Right lung (tissue), 10 donors: Measurements from ENCODE around the gene POPDC3. TPM values are rescaled to one million over a fixed set of nuclear protein-coding genes. Genes with fewer than 3 reads are reported as not detected.
"Not testable (repeated sequence)": the region's sequence is repeated elsewhere in the genome, so short reads cannot be mapped to it uniquely, and the experiment has no call there.

Source experiments
- DNase-seq, 2 donors: peaks; one replicate each; pipeline ENCODE4 v3.0.0-alpha.2; 2013
- long read RNA-seq, 8 donors: transcript quantifications; one replicate each; lab custom pipeline, GENCODE V29; 2026
- polyA plus RNA-seq, 5 donors: library from polyadenylated mRNA; unstranded; fragments of 120-200 nt; gene quantifications; one replicate each; pipeline versions ENCODE4 v1.2.1 to v1.2.3, GENCODE V29; 2013; ENCODE audit warnings: inconsistent platforms in 1 of 5, low replicate concordance in 1 of 5; ENCODE audit not compliant: insufficient read length in 5 of 5, insufficient read depth in 1 of 5

POPDC3 gene, protein sequence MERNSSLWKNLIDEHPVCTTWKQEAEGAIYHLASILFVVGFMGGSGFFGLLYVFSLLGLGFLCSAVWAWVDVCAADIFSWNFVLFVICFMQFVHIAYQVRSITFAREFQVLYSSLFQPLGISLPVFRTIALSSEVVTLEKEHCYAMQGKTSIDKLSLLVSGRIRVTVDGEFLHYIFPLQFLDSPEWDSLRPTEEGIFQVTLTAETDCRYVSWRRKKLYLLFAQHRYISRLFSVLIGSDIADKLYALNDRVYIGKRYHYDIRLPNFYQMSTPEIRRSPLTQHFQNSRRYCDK
- 1 to 10 TPM in 3 of 5 donors, under 1 TPM in 2; 0.88 to 3.8 (median 1.3) TPM for polyA plus RNA-seq
- long read RNA-seq, donor 1, result 0 reads
- long read RNA-seq, donor 2, result 0 reads
- long read RNA-seq, donor 3, result 0 reads
- long read RNA-seq, donor 4, partial matches to known transcripts, result 0 of 1 reads
- long read RNA-seq, donor 4, other reads (novel, unspliced or antisense), result 0 of 1 reads
- long read RNA-seq, donor 5, result 0 reads
- long read RNA-seq, donor 6, result 0 reads
- long read RNA-seq, donor 7, partial matches to known transcripts, result 0 of 1 reads
- long read RNA-seq, donor 7, other reads (novel, unspliced or antisense), result 0 of 1 reads
- long read RNA-seq, donor 8, result 0 reads

- DNase-seq, result peak in 1 of 2 donors; percentile 13
Observed at GRCh38 chr6:105179244-105180065, at the start of gene POPDC3. Gene POPDC3, minus strand, starts transcription at chr6:105180014. Its CDS starts 18,105 bp downstream, at chr6:105161909.

- DNase-seq, result no peak
Observed at GRCh38 chr6:105227295-105227767, 47.5 kb upstream of the POPDC3 start.

GRCh38 chr6:105226598-105227294 is 46.9 kb upstream of the POPDC3 start:
- no peak for DNase-seq

DNA sequence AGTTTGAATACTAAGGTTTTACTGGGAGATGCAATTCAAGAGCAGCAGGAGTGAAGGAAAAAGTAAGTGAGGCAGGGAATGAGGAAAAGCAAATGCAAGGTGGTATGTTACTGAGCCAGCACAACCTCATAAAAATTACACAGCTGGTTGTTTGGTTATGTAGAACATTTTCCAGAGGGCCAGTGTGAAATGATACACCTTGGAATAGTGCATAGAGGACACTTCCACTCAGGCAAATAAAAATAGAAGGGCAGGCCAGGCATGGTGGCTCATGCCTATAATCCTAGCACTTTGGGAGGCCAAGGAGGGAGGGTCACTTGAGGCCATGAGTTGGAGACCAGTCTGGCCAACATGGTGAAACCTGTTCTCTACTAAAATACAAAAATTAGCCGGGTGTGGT is 43.4 kb upstream of the POPDC3 start:
- DNase-seq, result no peak

GRCh38 chr6:105221219-105221618 is 41.4 kb upstream of the POPDC3 start:
- DNase-seq, result not testable (repeated sequence)

GRCh38 chr6:105220186-105220585 is 40.4 kb upstream of the POPDC3 start:
- no peak for DNase-seq

DNA sequence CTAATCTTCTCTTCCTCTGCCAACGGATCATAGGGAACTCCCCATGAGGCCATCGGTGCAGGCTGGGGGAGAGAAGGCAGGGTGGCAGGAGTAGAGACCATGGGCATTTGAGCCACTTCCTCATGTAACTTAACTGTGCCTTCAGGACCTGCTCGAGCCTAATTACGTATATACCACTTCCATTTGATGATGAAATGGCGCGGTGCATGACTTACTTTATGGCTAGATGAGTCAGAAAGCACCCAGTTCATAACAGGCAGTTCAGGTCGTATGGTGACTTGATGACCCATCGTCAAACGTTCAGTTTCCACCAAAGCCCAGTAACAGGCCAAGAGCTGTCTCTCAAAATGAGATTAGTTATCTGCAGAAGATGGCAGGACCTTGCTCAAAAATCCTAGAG is 39.4 kb upstream of the POPDC3 start:
- not testable (repeated sequence) for DNase-seq

DNA sequence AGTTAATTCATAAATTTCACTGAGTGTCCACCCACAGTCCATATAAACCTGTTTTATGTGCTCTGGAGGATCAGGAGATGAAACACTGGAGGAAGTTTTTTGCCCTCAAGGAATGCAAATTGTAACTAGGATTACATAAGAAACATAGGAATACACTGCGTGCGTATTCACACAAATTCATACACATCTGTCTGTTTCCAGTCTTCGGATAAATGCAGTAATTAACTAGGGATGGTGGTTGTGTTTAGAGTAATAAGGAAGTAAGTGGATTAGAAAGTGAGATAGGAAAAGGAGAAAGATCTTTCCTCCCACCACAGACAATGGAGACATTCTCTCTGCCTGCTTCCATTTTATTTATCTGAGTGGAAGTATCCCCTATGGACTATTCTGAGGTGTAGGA is 35.7 kb upstream of the POPDC3 start:
- DNase-seq, result no peak

DNA sequence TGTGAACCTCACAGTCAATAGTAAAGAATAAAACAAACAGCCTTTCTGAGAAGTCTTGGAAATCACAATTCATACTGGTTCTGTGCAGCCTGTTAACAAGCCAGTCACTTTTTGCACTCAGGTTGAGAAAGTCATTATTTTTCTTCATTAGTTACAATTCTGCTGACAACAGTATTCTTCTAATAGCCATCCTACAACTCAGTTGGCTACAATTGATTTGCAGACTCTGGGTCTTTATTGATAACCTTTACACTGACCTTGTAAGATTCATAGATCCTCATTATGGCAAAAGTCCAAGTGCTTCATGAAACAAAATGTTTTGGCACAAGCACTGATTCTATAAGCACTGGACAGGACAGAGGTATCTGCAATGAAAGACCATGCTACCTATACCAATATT is 34.9 kb upstream of the POPDC3 start:
- no peak for DNase-seq

- no peak for DNase-seq
Observed at GRCh38 chr6:105213272-105213671, 33.5 kb upstream of the POPDC3 start.

DNA sequence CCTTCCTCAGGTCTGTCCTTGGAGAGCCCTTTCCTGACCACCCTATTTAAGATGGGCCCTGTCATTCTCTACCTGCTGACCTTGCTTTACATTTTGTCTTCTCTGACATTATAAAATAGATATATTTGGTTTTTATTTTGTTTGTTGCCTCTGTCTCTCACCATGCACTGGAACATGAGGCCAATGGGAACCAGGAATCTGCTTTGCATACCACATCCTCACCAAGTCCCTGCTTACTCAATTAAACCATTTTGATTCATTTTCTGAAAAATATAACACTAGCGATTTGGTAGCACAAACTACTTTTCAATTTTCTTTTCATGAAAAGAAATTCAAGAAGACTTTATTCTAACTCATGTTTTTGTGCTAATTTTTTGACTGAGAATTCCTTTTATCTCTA is 32.8 kb upstream of the POPDC3 start:
- DNase-seq, result no peak

DNA sequence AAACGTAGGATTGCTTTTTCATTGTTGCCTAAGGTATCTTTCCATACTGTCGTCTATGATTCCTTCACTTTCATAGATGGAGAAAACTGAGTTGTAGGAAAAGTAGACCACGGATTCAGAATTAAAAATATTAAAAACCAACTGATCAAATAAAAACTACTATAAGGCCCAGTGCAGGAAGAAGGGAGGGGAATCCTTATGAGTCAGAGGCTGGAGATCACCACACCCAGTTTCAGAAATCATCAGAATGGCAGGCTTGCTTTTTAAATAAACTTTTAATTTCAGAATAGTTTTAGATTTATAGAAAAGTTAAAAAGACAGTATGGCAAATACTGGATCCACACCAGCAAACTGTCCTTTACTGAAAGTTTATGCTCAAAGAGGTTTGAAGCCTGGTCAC is 32.0 kb upstream of the POPDC3 start:
- no peak for DNase-seq

- no peak for DNase-seq
Observed at GRCh38 chr6:105210932-105211531, 31.2 kb upstream of the POPDC3 start.

DNA sequence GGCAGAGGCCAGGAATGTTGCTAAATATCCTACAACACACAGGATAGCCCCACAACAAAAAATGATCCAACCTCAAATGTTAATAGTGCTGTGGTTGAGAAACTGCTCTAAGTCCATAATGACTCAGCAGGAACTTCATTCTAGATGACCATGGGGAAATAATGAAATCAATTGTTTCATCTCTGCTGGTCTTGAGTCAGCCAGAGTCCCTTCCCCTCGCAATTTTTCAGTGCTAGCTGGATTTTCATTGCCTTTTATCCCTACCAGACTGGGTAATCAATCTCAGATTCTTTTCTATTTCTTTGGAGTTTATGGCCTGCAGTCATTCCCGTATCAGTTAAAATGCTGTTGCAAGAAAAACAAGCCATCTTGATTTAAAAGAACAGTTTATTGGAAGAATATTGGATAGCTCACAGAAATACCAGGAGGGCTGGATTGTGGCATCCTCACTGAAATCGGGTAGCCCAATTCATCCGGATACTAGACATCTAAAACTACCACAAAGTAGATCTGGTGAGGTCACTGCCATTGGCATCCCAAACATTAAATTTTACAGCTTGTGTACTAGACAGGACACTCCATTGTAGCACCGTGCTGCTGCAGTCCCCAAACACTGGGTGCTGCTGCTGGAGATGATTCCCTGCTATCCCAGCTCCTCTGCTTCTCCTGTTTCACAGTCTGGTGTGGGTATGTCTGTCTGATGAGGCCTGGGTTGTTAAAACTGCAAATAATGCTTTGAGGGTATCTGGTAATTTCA is 30.3 kb upstream of the POPDC3 start:
- DNase-seq, result no peak

DNA sequence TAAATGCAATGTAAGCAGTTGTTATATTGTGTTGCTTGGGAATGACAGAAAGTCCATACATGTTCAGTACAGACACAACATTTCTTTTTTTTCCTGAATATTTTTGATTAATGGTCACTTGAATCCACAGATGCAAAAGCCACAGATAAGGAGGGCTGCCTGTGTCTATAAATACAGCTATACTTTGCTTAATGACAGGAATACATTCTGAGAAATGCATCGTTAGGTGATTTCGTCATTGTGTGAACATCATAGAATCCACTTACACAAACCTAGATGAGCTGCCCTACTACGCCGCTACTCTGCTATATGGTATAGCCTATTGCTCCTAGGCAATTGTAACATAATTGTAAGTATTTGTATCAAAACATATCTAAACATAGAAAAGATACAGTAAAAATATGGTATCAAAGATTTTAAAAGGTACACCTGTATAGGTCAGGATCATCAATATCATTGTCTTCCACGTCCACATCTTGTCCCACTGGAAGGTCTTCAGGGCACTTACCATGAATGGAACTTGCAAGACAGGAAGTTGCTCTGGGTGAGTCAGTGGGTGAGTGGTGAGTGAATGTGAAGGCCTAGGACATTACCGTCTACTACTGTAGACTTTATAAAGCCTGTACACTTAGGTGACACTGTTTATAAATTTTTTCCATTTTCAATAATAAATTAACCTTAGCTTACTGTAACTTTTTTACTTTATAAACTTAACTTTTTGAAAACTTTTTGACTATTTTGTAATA is 27.9 kb upstream of the POPDC3 start:
- DNase-seq, result no peak

DNA sequence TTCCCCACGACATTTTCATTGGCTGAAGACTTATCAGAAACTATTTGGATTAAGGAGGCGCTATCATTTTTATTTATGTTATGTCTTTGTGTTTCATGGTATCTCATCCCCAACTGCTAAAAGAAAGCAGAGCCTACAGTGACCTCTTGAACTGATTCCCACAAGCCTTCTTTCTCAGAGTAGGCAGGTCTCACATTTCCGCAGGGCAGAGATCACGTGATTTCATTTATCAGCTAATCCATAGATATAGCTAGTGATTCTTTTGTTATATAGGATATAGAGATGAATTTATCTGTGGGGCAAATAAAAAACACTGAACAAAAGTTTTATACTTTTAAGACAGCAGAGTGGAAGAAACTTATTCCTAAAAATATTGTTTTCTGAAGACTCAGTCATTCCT is 25.0 kb upstream of the POPDC3 start:
- no peak for DNase-seq

DNA sequence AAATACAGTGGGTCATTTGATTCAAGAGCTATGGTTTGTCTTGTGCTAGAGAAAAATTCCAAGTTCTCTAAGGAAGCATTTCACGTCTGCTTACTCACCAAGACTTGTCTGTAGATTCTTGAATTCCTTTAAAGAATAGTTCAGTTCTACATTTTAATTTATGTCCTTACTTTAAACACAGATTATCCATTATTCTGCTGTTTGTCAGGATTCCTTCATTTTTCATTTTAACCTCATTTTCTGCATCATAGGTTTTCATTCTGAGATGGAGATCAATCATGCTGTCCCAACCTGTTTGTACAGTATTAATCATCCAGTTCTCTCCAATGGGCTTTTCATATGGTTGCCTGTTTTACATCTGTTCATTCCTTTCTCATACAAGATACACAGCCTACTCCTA is 24.5 kb upstream of the POPDC3 start:
- no peak for DNase-seq

DNA sequence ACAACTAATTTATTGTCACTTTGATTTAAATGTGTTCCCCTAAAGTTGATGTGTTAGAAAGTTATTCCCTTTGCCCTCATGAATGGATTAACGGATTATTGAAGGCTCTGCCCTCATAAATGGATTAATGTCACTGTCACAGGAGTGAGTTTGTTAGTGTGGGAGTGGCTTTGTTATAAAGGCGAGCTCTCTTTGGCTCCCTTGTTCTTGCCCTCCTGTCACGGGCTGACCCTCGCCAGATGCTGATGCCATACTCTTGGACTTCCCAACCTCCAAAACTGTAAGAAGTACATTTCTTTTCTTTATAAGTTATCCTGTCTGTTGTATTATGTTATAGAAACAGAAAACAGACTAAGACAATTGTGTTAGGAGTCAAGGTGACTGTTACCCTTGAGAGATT is 22.7 kb upstream of the POPDC3 start:
- no peak for DNase-seq

GRCh38 chr6:105200133-105200730 is 20.4 kb upstream of the POPDC3 start:
- no peak for DNase-seq
